A673 (cell line): ENCODE measurements around the gene CEACAM16.

ENCODE experiments used
- EZH2 ChIP-seq: fragments of 200-600 bp; sonication (generic); IDR thresholded peaks from 2 replicates; pipeline ENCODE4 v1.6.1; 2017; ENCODE audit warnings: borderline replicate concordance, low read depth, mild to moderate bottlenecking, mixed read lengths, antibody characterized with exemption, low read length; ENCODE audit not compliant: poor library complexity, severe bottlenecking
- TF ChIP-seq, protein P1 (sequence below): fragments of 300-800, 200-600 bp; sonication (generic); conservative IDR thresholded peaks from 2 replicates; pipeline ENCODE4 v1.5.1; 2017; ENCODE audit warnings: low read depth, mild to moderate bottlenecking, antibody characterized with exemption, low read length, moderate library complexity, mixed read lengths

DNA sequence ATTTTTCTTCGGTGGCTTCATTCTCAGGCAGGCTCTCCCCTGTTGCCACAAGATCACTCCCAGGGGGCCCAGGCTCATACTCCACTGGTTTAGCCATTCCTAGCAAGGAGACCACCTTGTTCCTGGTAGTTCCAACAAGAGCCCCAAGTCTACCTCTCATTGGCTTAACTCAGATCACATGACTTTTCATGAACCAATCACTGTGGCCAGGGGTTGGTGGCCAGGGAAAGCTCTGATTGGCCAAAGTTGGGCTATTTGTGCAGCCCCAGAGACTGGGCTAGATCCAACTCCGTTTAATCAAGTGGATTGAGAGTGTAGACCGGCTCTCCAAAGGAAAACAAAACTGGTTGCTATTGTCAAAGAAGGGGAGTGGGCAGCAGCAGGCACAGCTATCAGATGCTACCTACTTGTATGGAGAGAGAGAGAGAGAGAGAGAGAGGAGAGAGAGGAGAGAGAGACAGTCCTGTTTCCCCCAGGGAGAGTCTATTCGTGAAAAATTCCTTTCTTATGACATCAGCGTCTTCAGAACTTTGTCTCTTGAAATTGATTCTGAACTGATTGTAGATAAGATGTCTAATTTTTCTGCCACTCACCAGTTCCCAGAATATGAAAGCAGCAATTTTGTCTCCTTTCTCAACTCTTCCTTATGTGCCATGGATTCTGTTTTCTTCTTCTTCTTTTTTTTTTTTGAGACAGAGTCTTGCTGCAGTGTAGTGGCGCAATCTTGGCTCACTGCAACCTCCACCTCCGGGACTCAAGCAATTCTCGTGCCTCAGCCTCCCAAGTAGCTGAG, 21.7 kb upstream of the CEACAM16 start:
- TF ChIP-seq, protein P1, sequence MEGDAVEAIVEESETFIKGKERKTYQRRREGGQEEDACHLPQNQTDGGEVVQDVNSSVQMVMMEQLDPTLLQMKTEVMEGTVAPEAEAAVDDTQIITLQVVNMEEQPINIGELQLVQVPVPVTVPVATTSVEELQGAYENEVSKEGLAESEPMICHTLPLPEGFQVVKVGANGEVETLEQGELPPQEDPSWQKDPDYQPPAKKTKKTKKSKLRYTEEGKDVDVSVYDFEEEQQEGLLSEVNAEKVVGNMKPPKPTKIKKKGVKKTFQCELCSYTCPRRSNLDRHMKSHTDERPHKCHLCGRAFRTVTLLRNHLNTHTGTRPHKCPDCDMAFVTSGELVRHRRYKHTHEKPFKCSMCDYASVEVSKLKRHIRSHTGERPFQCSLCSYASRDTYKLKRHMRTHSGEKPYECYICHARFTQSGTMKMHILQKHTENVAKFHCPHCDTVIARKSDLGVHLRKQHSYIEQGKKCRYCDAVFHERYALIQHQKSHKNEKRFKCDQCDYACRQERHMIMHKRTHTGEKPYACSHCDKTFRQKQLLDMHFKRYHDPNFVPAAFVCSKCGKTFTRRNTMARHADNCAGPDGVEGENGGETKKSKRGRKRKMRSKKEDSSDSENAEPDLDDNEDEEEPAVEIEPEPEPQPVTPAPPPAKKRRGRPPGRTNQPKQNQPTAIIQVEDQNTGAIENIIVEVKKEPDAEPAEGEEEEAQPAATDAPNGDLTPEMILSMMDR, result no peak
- no peak for TF ChIP-seq EZH2
